T-helper 22 cell (primary cell): Measurements from ENCODE around the gene CPN2.

Experiments
- DNase-seq: peaks from one replicate; pipeline ENCODE4 v3.0.0-alpha.2; 2020; ENCODE audit warnings: low read depth

CPN2 gene

GRCh38 chr3:194381460-194381875, 30.3 kb upstream of the CPN2 start:
- DNase-seq = no peak

DNA sequence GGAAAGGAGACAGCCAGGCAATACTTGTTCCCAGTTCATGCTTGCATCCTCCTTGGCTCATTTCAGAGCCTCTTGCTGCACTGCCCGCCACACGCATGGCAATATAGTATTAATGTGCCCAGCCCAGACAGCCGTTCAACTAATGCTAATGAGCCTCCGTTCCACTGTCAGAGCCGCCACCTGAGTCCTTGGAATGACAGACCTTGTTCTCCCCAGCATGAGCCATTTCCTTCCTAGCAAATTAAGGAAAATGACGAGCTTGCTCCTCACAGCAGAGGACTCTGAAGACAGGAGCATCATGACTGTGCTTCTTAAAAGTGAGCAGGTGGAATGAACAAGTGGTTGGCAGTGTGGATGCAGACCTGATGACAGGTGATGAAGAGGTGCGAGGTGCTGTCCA, 29.2 kb upstream of the CPN2 start:
- no peak for DNase-seq

GRCh38 chr3:194379651-194380050, 28.5 kb upstream of the CPN2 start:
- no peak for DNase-seq

DNA sequence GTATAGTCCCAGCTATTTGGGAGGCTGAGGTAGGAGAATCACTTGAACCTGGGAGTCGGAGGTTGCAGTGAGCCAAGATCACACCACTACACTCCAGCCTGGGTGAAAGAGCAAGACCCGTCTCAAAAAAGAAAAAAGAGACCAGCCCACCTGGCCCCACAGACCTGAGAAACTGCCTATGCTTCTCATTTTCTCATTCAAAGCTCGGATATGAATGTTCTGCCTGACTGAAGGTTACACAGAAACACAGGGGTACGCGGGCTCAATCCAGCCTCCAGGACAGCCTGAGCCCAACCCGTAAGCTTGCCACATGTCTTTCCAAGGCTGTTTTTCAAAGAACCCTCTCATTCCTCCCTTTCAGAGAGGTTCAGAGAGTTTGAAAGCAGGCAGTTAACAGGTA, 28.1 kb upstream of the CPN2 start:
- DNase-seq = no peak

DNA sequence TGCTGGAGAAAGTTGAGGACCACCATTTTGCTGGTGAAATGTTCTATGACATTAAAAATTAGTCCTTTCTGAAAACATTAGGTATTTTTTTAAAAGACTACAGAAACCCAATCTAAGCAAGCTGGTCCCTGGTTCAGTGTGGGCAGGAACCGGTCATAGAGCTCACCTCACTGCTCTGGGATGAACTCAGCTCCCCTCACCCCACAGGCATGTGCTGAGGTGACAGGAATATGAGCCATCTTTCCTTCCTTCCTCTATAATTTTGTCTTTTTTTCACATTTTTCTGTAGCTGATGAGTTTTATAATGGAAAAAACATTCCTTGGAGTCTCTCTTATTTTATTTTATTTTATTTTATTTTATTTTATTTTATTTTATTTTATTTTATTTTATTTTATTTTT, 26.6 kb upstream of the CPN2 start:
- no peak for DNase-seq

DNA sequence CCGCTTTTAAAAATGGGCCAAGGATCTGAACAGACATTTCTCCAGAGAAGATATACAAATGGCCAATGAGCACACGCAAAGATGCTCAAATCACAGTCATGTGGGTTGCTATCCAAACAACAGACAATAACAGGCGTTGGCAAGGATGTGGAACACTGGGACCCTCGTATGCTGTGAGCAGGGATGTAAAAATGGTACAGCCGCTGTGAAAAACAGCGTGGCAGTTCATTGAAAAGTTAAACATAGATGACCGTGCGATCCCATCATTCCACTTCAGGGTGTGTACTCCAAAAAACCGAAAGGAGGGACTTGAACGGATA, 25.1 kb upstream of the CPN2 start:
- no peak for DNase-seq

GRCh38 chr3:194375473-194376240, 24.5 kb upstream of the CPN2 start:
- DNase-seq = no peak

GRCh38 chr3:194374935-194375334, 23.8 kb upstream of the CPN2 start:
- no peak for DNase-seq

- no peak for DNase-seq
Observed at GRCh38 chr3:194373899-194374298, 22.8 kb upstream of the CPN2 start.

DNA sequence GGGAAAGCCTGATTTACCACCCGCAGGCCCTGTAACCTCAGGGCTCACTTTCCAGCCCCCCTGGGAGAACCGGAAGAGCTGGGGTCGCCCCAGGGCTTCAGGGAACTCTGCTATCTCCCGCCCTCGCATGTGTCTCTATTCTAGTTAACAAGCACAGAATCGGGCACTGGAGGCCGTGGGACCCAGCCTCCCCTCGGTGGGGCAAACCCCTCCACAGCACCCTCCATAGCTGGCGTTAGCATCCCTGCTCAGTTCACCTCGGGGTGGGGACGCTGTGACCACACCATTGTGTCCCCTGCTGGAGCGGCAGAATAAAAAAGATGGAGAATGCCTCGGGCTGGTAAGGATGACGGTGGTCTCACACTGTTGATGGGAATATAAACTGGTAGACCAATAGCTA, 21.9 kb upstream of the CPN2 start:
- DNase-seq = no peak

DNA sequence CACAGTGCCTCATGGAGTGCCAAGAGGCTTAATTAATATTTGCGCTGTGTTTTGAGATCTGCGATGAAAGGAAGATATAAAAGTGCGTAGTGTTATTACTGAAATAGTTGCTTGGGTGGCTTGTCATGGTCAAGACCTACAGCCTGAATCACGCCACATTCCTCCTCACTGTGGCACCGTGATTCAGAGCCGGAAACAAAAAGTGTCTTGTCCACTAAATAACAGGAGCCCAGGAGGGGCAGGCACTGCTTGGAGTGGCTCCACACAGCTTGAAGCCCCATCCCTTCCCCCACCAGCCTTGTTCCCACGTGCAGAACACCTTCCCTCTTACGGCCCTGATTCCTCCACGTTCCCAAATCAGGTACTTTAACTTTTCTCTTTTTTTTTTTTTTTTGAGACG, 19.6 kb upstream of the CPN2 start:
- no peak for DNase-seq

GRCh38 chr3:194369522-194370279, 18.6 kb upstream of the CPN2 start, which contains the start of gene LRRC15:
TSS of gene LRRC15 (minus strand) at chr3:194369743. CDS start at chr3:194361043, 8,700 bp downstream.
- DNase-seq = no peak

DNA sequence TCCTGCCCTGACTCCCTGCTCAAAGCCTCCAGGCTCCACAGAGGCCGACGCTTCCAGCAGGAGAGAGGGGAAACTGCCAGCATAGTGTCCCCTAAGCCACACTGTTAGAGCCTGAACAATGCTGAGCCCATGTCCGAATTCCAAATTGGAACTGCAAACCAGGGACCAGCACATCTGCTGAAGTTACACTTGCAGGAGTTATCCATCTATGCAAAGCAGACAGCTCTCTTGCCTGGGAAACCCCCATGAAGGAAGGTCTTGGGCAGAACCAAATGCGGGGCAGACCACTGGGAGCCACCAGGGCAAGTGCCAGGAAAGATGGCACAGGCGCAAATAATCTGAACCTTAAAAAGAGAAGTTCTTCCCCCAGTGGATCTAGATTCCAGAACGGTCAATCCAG, 17.8 kb upstream of the CPN2 start:
- no peak for DNase-seq

DNA sequence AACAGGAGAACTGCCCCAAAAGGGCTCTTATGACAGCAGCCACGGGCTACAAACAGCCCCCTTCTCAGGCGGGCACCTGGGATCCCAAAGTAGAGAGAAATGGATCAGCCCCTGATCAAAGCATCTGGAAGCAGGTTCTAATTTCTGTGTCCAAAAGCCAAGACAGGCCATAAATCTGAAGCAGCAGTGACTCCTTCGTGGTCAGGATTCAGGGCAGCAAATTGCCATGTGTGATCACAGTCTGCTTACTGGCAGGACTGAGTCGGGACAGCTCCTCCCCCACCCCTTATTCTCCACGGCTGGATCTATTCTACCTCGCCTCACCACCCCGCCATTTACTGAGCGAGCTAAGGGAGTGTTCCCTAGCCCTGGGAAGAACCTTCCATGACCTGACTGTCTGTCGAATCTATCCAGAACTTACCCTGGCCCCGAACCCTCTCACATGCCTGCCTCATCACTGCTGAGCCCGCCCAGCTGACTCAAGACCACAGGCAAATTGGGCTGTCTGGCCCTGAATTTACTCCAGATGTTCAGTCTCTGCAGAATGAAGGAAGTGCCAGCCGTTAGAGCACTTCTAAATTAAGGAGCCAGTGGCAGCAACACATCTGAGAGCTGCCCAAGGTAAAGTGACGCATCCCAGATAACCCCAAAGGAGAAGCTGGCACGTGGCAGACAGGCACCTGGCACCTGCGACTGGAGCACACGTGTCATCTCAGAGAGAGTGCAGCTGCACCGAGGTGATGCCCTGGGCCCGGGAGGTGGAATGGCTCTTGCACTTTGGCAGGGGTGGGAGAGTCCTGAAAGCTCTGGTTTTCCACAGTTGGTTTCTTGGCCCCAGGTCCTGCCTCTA, 17.1 kb upstream of the CPN2 start:
- DNase-seq = no peak

GRCh38 chr3:194365978-194366490, 14.9 kb upstream of the CPN2 start:
- DNase-seq = no peak

DNA sequence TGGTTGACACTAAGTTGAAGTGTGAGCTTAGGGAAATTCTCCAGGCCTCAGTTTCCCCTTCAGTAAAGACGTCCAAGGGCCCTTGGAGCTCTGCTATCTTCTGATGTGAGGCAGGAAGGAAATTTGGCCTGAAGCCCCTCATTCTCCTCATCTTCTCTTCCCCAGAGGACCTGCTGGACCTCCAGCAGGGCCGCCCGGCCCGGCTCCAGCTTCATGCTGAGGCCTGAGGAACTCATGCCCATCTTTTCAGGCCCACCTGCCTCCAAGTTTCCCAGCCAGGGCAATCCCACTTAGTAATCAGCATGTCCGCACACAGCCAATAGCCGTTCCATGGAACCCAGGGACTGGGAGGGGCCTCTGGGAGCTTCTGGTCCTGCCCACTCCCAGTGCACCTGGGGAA, 14.4 kb upstream of the CPN2 start:
- no peak for DNase-seq

GRCh38 chr3:194364652-194365434, 13.7 kb upstream of the CPN2 start:
- no peak for DNase-seq

DNA sequence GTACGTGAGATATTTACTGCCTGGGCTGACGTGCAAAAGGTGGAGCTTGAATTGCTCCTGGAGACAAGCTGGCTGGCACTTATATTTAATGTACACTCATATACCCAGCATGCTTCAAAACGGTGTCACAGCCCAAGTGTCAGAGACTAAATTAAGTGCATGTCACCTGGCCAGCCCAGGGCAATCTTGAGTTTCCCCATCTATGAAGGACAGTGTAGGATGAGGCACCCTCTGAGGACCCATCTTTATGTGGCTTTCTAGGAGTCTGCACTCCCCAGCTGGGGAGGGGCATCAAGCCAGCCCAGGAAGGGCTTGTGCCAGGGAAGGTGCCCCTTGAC, 13.2 kb upstream of the CPN2 start:
- no peak for DNase-seq

DNA sequence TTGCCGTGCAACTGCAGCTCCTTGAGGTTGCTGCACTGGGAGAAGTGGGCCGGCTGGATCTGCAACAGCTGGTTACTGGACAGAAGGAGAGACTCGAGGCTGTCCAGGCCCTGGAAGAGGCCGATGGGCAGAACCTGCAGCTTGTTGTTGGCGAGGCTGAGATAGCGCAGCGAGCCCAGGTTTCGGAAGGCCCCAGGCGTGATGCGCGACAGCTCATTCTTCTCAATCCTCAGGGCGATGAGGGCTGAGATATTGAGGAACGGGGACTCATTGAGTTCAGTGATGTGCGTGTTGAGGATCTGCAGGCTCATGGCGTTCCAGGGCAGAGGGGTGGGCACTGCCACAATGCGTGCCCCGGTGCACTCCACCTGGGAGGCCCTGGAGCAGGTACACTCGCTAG, 9.4 kb upstream of the CPN2 start:
- DNase-seq = no peak

DNA sequence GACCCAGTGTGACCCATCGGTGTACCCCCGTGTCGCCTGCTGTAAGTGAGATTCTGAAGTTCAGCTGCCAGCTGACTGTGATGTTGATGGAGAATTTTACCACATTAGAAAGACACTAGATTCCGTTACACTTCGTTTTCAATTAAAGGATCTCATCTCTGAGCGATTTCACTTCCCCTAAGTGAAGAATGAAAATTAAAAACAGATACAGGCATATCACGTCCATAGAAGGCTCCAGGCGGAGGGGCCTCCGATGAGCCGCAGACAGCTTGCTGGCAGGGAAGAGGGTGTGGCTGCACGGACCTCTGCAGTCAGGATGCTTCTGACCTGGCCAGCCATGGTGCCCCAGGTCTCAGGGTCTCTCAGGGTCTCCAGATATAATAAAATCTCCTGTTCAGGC, 6.6 kb upstream of the CPN2 start:
- no peak for DNase-seq

DNA sequence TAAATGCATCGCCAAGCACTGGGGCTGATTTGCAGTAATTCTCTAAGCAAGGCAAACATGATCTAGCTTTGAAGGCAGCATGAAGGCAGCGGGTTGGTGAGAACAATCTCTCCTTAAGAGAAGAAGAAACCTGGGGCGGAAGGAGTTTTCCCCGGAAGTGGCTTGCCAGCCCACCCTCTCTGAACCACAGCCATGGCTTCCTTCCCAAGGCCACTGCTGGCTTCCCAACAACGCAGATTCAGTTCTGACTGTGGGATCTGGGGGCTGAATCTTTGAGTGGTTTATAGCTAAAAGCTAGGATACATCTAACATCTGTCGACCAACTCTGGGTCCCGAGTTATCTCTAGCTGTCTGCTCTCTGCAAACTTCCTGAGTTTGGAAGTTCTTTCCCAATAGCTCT, 4.3 kb upstream of the CPN2 start:
- DNase-seq = no peak

DNA sequence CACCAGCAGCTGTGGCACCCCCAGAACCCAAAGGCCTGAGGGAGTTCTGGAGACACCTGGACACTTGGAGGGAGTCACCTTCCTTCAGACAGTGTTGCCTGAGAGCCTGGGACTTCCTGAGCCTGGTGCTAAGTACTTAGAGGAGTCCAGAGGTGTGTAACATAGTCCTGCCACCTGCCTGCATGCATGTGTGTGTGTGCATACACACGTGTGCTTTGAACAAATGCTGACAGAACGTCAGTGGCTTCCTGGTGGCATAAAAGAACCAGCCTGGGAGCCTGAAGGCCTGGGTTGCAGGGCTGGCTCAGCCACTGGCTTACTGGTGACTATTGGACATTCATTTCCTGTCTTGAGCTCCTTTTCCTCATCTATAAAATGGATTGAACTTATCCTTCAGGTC, 3.2 kb upstream of the CPN2 start:
- no peak for DNase-seq
